Measurements from ENCODE around the gene TMEM87B.
"Not testable (repeated sequence)": the region's sequence is repeated elsewhere in the genome, so short reads cannot be mapped to it uniquely, and the experiment has no call there.

The TMEM87B gene

GRCh38 chr2:112108178-112108832, 53.2 kb downstream of the TMEM87B start:
- no peak overlapping the region for H3K4me3 ChIP-seq (ENCODE audit: low read depth, low read length)
- DNase-seq (ENCODE audit: low read depth): no peak

GRCh38 chr2:112109278-112109677, 54.2 kb downstream of the TMEM87B start:
- H3K4me3 ChIP-seq (ENCODE audit: low read depth, low read length): no peak overlapping the region
- no peak for DNase-seq (ENCODE audit: low read depth)

- DNase-seq (ENCODE audit: low read depth): no peak
- no peak overlapping the region for H3K4me3 ChIP-seq (ENCODE audit: low read depth, low read length)
These were observed 55.9 kb downstream of the TMEM87B start for GRCh38 chr2:112110966-112111365.

GRCh38 chr2:112113354-112113753, 58.3 kb downstream of the TMEM87B start:
- not testable (repeated sequence) for H3K4me3 ChIP-seq (ENCODE audit: low read depth, low read length); DNase-seq (ENCODE audit: low read depth)

GRCh38 chr2:112118148-112118547, 63.1 kb downstream of the TMEM87B start:
- no peak overlapping the region for H3K4me3 ChIP-seq (ENCODE audit: low read depth, low read length)
- no peak for DNase-seq (ENCODE audit: low read depth)

- H3K4me3 ChIP-seq (ENCODE audit: low read depth, low read length): no peak overlapping the region
- DNase-seq (ENCODE audit: low read depth): peak; percentile 6
These were observed 66.7 kb downstream of the TMEM87B start for GRCh38 chr2:112121682-112122254.

GRCh38 chr2:112129060-112129459, 74.0 kb downstream of the TMEM87B start:
- H3K4me3 ChIP-seq (ENCODE audit: low read depth, low read length): no peak overlapping the region
- no peak for DNase-seq (ENCODE audit: low read depth)

GRCh38 chr2:112133344-112133743, 78.3 kb downstream of the TMEM87B start:
- H3K4me3 ChIP-seq (ENCODE audit: low read depth, low read length): no peak overlapping the region
- DNase-seq (ENCODE audit: low read depth): no peak

GRCh38 chr2:112134120-112134519, 79.1 kb downstream of the TMEM87B start:
- DNase-seq (ENCODE audit: low read depth): no peak
- no peak overlapping the region for H3K4me3 ChIP-seq (ENCODE audit: low read depth, low read length)

- no peak overlapping the region for H3K4me3 ChIP-seq (ENCODE audit: low read depth, low read length)
These were observed 81.0 kb downstream of the TMEM87B start for GRCh38 chr2:112136096-112136495.

GRCh38 chr2:112137516-112138158, 82.6 kb downstream of the TMEM87B start:
- DNase-seq (ENCODE audit: low read depth): no peak
- H3K4me3 ChIP-seq (ENCODE audit: low read depth, low read length): peak overlapping the region; percentile 55

More at GRCh38 chr2:112136096-112136495, 81.0 kb downstream of the TMEM87B start:
- DNase-seq (ENCODE audit: low read depth): no peak

GRCh38 chr2:112138159-112139032, 83.3 kb downstream of the TMEM87B start, which contains the start of gene FBLN7:
Gene FBLN7, plus strand, starts transcription at chr2:112138385. Its CDS starts 271 bp downstream, at chr2:112138656.
- H3K4me3 ChIP-seq (ENCODE audit: low read depth, low read length): peak within 1 kb of the TSS; percentile 55
- DNase-seq (ENCODE audit: low read depth): no peak

GRCh38 chr2:112139033-112139614, 84.1 kb downstream of the TMEM87B start:
- H3K4me3 ChIP-seq (ENCODE audit: low read depth, low read length): peak overlapping the region; percentile 55
- DNase-seq (ENCODE audit: low read depth): not testable (repeated sequence)

- DNase-seq (ENCODE audit: low read depth); H3K4me3 ChIP-seq (ENCODE audit: low read depth, low read length): not testable (repeated sequence)
These were observed 84.7 kb downstream of the TMEM87B start for GRCh38 chr2:112139661-112140204.

GRCh38 chr2:112140205-112140802, 85.2 kb downstream of the TMEM87B start:
- DNase-seq (ENCODE audit: low read depth): no peak
- H3K4me3 ChIP-seq (ENCODE audit: low read depth, low read length): no peak overlapping the region

- DNase-seq (ENCODE audit: low read depth): no peak
- no peak overlapping the region for H3K4me3 ChIP-seq (ENCODE audit: low read depth, low read length)
These were observed 86.0 kb downstream of the TMEM87B start for GRCh38 chr2:112140899-112141625.

GRCh38 chr2:112141626-112142007, 86.5 kb downstream of the TMEM87B start:
- no peak for DNase-seq (ENCODE audit: low read depth)
- H3K4me3 ChIP-seq (ENCODE audit: low read depth, low read length): no peak overlapping the region

- DNase-seq (ENCODE audit: low read depth): no peak
- no peak overlapping the region for H3K4me3 ChIP-seq (ENCODE audit: low read depth, low read length)
These were observed 87.5 kb downstream of the TMEM87B start for GRCh38 chr2:112142525-112143078.
